Measurements from ENCODE around the gene INTS15.
"Not testable (repeated sequence)": the region's sequence is repeated elsewhere in the genome, so short reads cannot be mapped to it uniquely, and the experiment has no call there.

The INTS15 gene

DNA sequence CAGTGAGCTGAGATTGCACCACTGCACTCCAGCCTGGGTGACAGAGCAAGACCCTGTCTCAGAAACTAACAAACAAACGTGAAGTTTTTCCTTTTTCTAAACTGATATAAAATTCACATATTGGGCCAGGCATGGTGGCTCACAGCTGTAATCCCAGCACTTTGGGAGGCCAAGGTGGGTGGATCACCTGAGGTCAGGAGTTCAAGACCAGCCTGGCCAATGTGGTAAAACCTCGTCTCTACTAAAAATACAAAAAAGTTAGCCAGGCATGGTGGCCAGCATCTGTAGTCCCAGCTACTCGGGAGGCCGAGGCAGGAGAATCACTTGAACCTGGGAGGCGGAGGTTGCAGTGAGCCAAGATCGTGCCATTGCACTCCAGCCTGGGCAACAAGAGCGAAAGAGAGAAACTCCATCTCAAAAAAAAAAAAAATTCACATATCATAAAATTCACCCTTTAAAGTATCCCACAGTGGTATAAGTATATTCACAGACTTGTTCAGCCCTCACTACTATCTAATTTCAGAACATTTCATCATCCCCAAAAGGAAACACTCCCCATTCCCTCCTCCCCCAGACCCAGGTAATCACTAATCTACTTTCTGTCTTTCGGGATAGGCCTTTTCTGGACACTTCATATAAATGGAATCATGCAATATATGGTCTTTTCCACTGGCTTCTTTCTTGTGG is 3.9 kb upstream of the INTS15 start:
- ATAC-seq (replicated peaks; ENCODE audit: extremely low read depth, poor library complexity, severe bottlenecking); DNase-seq (ENCODE audit: low spot score in 2 of 2); H3K9me3 Mint-ChIP-seq; H3K4me3 Mint-ChIP-seq; H3K27ac Mint-ChIP-seq (ENCODE audit: low read depth); H3K4me1 Mint-ChIP-seq; H3K27me3 Mint-ChIP-seq: not testable (repeated sequence)
- peaks cover 49% of the 10 kb centered on the region for H3K36me3 Mint-ChIP-seq (ENCODE audit: insufficient read depth)

DNA sequence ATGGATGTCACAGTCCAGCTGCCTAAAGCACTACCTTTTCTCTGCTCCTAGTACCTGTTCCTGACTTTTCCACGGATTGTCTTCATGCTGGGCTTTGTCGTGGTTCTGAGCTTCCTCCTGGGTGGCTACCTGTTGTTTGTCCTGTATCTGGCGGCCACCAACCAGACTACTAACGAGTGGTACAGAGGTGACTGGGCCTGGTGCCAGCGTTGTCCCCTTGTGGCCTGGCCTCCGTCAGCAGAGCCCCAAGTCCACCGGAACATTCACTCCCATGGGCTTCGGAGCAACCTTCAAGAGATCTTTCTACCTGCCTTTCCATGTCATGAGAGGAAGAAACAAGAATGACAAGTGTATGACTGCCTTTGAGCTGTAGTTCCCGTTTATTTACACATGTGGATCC is 1.3 kb upstream of the INTS15 start:
- no peak for ATAC-seq (replicated peaks; ENCODE audit: extremely low read depth, poor library complexity, severe bottlenecking)
- H3K27ac Mint-ChIP-seq (ENCODE audit: low read depth) = peak overlapping the region; percentile 32

DNA sequence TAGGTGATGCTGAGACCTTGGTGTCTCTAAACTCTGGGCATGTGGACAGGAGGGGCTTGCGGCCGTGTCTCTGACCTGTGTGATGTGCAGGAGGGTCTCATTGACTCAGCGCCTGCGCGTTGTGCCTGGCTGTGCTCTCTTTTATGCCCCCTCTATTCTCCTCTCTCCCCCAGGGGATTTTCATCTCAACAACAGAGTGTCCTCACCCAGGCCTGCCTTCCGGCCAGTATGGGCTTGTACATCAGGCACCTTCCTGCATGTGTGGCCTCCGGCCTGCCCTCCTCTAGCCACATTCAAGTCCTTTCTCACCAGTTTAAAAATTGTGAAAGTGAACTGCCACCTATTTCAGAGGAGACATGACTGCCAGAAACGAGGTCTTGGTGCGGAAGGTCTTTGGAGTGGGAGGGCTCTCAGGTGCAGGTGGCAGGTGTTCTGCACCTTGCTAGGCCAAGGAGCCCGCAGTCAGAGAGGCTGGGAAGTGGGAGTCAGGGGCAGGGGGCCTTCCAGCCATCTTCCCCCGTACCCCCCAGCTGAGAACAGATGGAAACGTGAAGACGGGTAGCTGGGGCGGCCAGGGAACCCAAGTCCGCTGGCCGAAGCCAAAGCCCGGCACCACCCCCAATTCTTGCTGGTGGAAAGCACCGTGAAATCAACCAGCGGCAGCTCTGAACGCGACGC is 531 bp upstream of the INTS15 start:
- Mint-ChIP-seq H3K4me3 (peak overlapping the region; percentile 71), H3K27me3 (no peaks in the 10 kb centered on the region), H3K4me1 (peaks cover 7% of the 10 kb centered on the region), H3K9me3 (no peaks in the 10 kb centered on the region), H3K36me3 (ENCODE audit: insufficient read depth) (peaks cover 56% of the 10 kb centered on the region), H3K27ac (ENCODE audit: low read depth) (no peak overlapping the region)
- DNase-seq (ENCODE audit: low spot score in 2 of 2) (no peak), ATAC-seq (replicated peaks; ENCODE audit: extremely low read depth, poor library complexity, severe bottlenecking) (no peak)

More for the DNA sequence above, 1.3 kb upstream of the INTS15 start:
- Mint-ChIP-seq H3K4me1 (peaks cover 7% of the 10 kb centered on the region), H3K36me3 (ENCODE audit: insufficient read depth) (peaks cover 53% of the 10 kb centered on the region), H3K4me3 (peak overlapping the region; percentile 71), H3K27me3 (no peaks in the 10 kb centered on the region), H3K9me3 (no peaks in the 10 kb centered on the region)
- no peak for DNase-seq (ENCODE audit: low spot score in 2 of 2)

DNA sequence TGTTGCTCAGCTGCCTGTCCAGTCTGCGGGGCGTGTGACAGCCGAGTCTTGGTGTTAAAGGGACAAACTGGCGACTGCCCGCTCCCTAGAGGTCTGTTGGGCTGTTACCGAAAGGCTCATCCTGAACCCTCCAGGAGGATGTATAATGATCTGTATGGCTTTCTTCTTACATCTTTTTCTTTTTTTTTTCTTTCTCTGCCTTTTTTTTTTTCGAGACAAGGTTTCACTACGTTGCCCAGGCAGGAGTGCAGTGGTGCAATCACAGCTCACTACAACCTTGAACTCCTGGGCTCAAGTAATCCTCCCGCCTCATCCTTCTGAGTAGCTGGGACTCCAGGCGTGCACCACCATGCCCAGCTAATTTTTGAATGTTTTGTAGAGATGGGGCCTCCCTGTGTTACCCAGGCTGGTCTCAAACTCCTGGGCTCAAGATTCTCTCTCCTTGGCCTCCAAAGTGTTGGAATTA is 857 bp downstream of the INTS15 start:
- Mint-ChIP-seq H3K4me3 (peak overlapping the region; percentile 96), H3K9me3 (no peaks in the 10 kb centered on the region), H3K27me3 (no peaks in the 10 kb centered on the region), H3K36me3 (ENCODE audit: insufficient read depth) (peaks cover 65% of the 10 kb centered on the region), H3K4me1 (peaks cover 7% of the 10 kb centered on the region), H3K27ac (ENCODE audit: low read depth) (peak overlapping the region; percentile 93)
- no peak for DNase-seq (ENCODE audit: low spot score in 2 of 2)
- ATAC-seq (replicated peaks; ENCODE audit: extremely low read depth, poor library complexity, severe bottlenecking) = no peak

DNA sequence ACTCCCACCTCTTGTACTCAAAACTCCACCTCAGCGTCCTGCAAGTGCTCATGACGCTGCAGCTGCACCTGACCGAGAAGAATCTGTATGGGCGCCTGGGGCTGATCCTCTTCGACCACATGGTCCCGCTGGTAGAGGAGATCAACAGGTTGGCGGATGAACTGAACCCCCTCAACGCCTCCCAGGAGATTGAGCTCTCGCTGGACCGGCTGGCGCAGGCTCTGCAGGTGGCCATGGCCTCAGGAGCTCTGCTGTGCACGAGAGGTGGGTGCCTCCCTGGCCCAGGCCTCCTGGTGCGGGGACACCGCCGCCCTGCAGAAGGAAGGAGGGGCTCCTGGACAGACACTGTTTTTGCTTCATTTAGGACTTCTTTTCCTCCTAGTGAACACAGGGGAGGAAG is 10.3 kb downstream of the INTS15 start:
- no peak overlapping the region for H3K4me3 Mint-ChIP-seq
- H3K27me3 Mint-ChIP-seq = no peaks in the 10 kb centered on the region
- peaks cover 69% of the 10 kb centered on the region for H3K36me3 Mint-ChIP-seq (ENCODE audit: insufficient read depth)
- no peaks in the 10 kb centered on the region for H3K9me3 Mint-ChIP-seq
- H3K27ac Mint-ChIP-seq (ENCODE audit: low read depth) = no peak overlapping the region
- DNase-seq (ENCODE audit: low spot score in 2 of 2) (no peak), ATAC-seq (replicated peaks; ENCODE audit: extremely low read depth, poor library complexity, severe bottlenecking) (no peak)
- peaks cover 8% of the 10 kb centered on the region for H3K4me1 Mint-ChIP-seq

DNA sequence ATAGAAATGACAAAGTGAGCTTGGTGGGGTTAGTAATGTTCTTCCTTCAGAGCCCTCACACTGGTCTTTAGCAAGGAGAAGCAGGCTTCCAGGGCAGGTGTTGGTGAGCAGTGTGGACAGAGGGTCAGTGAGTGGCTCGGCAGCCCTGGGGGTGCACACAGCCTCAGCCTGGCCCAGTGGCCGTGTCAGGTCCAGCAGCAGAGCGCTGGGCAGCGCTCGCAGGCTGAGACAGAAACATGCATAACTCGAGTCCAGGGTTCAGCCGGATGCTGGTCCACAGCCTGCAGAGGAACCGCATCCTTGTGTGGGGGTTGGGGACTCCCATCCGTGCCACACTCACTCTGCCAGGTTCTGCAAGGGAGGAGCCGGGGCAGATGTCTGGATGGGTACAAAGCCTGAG is 14.6 kb downstream of the INTS15 start:
- no peaks in the 10 kb centered on the region for H3K27me3 Mint-ChIP-seq
- H3K4me1 Mint-ChIP-seq = peaks cover 8% of the 10 kb centered on the region
- no peak for DNase-seq (ENCODE audit: low spot score in 2 of 2)
- peaks cover 38% of the 10 kb centered on the region for H3K36me3 Mint-ChIP-seq (ENCODE audit: insufficient read depth)
- no peaks in the 10 kb centered on the region for H3K9me3 Mint-ChIP-seq
- no peak overlapping the region for H3K4me3 Mint-ChIP-seq
- ATAC-seq (replicated peaks; ENCODE audit: extremely low read depth, poor library complexity, severe bottlenecking) = no peak
- no peak overlapping the region for H3K27ac Mint-ChIP-seq (ENCODE audit: low read depth)

DNA sequence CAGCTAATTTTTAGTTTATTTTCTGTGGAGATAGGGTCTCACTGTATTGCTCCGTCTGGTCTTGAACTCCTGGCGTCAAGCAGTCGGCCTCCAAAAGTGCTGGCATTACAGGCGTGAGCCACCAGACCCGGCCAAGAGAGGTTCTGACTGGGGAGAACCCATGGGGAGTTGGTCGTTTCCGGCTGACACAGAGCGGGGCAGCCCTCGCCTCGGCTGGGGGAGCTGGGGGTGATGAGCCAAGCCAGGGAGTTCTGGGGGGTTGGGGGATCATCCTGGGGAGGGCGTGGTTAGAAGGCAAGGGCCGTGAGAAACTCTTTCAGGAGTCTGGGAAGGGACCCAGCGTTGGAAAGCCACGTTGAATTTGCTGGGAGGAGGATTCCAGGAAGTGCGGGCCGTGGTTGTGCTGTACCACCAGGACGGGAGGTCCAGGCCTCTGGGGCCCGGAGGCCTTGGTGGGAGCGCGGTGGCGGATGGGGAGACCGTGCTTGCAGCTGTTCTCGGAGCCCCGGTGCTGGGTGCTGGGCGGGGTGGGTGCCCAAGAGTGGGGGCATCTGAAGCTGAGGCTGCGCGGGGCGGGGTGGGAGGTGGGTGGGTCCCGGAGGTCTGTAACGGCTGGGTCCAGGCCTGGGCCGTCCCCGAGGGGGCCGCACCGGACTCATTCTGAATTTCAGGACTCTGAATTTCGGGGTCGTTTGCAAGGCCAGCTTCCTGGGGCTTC is 17.2 kb downstream of the INTS15 start:
- ATAC-seq (replicated peaks; ENCODE audit: extremely low read depth, poor library complexity, severe bottlenecking) = no peak
- no peaks in the 10 kb centered on the region for H3K27me3 Mint-ChIP-seq
- H3K36me3 Mint-ChIP-seq (ENCODE audit: insufficient read depth) = peaks cover 29% of the 10 kb centered on the region

DNA sequence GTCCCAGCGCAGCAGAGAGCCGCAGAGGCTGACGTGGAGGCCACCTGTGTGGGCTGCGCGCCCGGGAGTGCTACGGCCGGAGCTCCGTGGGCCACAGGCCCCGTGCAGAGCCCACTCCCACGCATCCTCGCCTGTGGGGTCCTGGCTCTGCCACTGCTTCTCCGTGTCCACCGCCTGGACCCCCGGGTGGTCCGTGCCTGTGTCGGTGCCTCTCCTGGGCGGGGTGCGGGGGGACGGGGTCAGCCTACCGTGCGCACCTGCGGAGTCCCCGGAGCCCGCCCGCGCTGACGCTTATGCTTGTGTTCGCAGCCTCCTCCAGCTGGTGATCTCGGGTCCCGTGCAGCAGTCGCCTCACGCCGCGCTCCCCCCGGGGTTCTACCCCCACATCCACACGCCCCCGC is 17.8 kb downstream of the INTS15 start:
- Mint-ChIP-seq H3K4me3 (no peak overlapping the region), H3K9me3 (no peaks in the 10 kb centered on the region), H3K27me3 (no peaks in the 10 kb centered on the region), H3K4me1 (peaks cover 6% of the 10 kb centered on the region), H3K27ac (ENCODE audit: low read depth) (no peak overlapping the region), H3K36me3 (ENCODE audit: insufficient read depth) (peaks cover 26% of the 10 kb centered on the region)
- ATAC-seq (replicated peaks; ENCODE audit: extremely low read depth, poor library complexity, severe bottlenecking) (no peak), DNase-seq (ENCODE audit: low spot score in 2 of 2) (no peak)

More for the DNA sequence above, 17.2 kb downstream of the INTS15 start:
- no peaks in the 10 kb centered on the region for H3K9me3 Mint-ChIP-seq
- no peak overlapping the region for H3K27ac Mint-ChIP-seq (ENCODE audit: low read depth)
- DNase-seq (ENCODE audit: low spot score in 2 of 2) = no peak
- no peak overlapping the region for H3K4me3 Mint-ChIP-seq
- H3K4me1 Mint-ChIP-seq = peaks cover 12% of the 10 kb centered on the region

DNA sequence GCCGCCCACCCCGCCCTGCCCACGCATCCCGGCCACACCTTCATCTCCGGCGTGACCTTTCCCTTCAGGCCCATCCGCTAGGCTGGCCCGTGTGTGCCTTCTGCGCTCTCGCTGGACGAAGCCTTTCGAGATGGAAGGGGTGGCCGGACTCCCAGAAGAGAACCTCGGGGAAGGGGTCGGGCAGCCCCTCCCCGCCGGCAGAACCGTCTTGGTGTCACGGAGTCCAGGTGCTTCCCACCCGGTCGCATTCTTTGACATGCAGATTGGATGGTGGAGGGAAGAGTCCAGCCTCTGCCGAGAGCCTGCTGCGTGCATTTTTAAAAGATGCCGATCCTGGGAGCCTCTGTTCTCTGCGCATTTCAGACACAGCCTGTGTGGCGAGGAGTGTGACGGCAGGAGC is 18.3 kb downstream of the INTS15 start:
- no peak for DNase-seq (ENCODE audit: low spot score in 2 of 2)
- Mint-ChIP-seq H3K4me3 (no peak overlapping the region), H3K4me1 (peaks cover 6% of the 10 kb centered on the region), H3K27me3 (no peaks in the 10 kb centered on the region), H3K36me3 (ENCODE audit: insufficient read depth) (peaks cover 23% of the 10 kb centered on the region), H3K27ac (ENCODE audit: low read depth) (no peak overlapping the region), H3K9me3 (no peaks in the 10 kb centered on the region)
- no peak for ATAC-seq (replicated peaks; ENCODE audit: extremely low read depth, poor library complexity, severe bottlenecking)

DNA sequence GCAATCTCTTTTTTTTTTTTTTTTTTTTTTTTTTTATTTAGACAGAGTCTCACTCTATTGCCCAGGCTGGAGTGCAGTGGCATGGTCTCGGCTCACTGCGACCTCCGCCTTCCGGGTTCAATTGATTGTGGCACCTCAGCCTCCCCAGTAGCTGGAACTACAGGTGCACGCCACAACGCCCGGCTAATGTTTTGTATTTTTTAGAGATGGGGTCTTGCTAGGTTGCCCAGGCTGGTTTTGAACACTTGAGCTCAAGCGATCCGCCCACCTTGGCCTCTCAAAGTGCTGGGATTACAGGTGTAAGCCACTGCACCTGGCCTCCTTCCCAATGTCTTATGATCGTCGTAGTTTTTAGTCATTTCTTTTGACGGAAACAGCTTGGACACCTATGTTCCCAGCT is 19.0 kb downstream of the INTS15 start:
- H3K27ac Mint-ChIP-seq (ENCODE audit: low read depth) = no peak overlapping the region
- no peak for ATAC-seq (replicated peaks; ENCODE audit: extremely low read depth, poor library complexity, severe bottlenecking)
- peaks cover 18% of the 10 kb centered on the region for H3K36me3 Mint-ChIP-seq (ENCODE audit: insufficient read depth)
- no peak overlapping the region for H3K4me3 Mint-ChIP-seq
- no peaks in the 10 kb centered on the region for H3K9me3 Mint-ChIP-seq
- H3K27me3 Mint-ChIP-seq = no peaks in the 10 kb centered on the region
- peaks cover 6% of the 10 kb centered on the region for H3K4me1 Mint-ChIP-seq
- DNase-seq (ENCODE audit: low spot score in 2 of 2) = no peak

DNA sequence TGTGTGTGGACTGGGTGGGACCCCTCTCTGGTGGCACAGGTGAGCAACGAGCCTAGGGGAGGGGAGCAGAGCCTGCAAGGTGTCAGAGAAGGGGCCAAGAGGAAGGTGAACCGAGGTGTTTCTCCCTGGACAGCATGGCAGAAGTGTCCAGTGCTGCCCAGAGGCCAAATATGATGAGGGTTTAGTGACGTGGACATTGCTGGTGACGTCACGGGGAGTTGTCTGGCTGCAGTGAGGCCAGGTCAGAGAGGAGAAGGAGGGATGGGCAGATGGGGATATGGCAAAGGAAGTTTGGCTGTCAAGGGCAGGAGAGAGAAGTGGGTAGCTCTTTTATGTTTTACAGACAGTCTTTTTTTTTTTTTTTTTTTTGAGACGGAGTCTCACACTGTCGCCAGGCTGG is 23.0 kb downstream of the INTS15 start:
- ATAC-seq (replicated peaks; ENCODE audit: extremely low read depth, poor library complexity, severe bottlenecking) = no peak

DNA sequence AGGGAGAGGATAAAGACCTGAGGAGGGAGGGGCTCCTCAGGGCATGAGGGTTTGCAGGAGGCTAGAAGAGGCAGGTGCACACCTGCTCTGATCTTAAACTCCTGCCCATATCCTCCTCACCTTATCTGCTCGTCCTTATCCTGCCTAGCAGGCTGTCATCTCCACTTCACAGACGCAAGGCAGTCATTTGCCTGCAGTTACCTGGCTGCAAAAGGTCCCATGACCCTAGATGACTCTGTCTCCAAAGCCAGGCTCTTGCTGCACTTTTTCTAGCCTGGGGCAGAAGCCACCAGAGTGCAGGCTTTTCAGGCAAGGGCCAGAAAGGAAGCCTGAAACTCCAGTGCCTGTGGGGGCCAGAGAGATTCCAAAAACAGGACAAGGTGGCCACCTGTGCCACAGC is 23.9 kb downstream of the INTS15 start:
- Mint-ChIP-seq H3K27me3 (no peaks in the 10 kb centered on the region), H3K9me3 (no peaks in the 10 kb centered on the region), H3K4me1 (peaks cover 23% of the 10 kb centered on the region), H3K27ac (ENCODE audit: low read depth) (no peak overlapping the region), H3K36me3 (ENCODE audit: insufficient read depth) (peaks cover 5% of the 10 kb centered on the region), H3K4me3 (no peak overlapping the region)
- DNase-seq (ENCODE audit: low spot score in 2 of 2) = no peak
- ATAC-seq (replicated peaks; ENCODE audit: extremely low read depth, poor library complexity, severe bottlenecking) = no peak

More for the DNA sequence above, 23.0 kb downstream of the INTS15 start:
- Mint-ChIP-seq H3K9me3 (no peaks in the 10 kb centered on the region), H3K4me3 (peak overlapping the region; percentile 29), H3K27me3 (no peaks in the 10 kb centered on the region), H3K36me3 (ENCODE audit: insufficient read depth) (peaks cover 5% of the 10 kb centered on the region), H3K27ac (ENCODE audit: low read depth) (no peak overlapping the region), H3K4me1 (peaks cover 17% of the 10 kb centered on the region)
- no peak for DNase-seq (ENCODE audit: low spot score in 2 of 2)

Data from central memory CD8-positive, alpha-beta T cell (primary cell).